Stimulated activated CD8-positive, alpha-beta memory T cell treated with anti-CD3 and anti-CD28 coated beads, Interleukin-4, amount 100 ng/mL, for 48 hours (primary cell): ENCODE results near the gene TTC9B.
A peak's percentile ranks its signal among the peaks of the same experiment; 100 is the strongest.
"Not testable (repeated sequence)": the region's sequence is repeated elsewhere in the genome, so short reads cannot be mapped to it uniquely, and the experiment has no call there.

ENCODE experiments used
- DNase-seq: peaks from one replicate; pipeline ENCODE4 v3.0.0-alpha.2; 2020

Gene TTC9B

GRCh38 chr19:40213251-40213829 lies 4.8 kb downstream of the TTC9B start:
- DNase-seq = no peak

- no peak for DNase-seq
Observed at GRCh38 chr19:40210889-40211288, 7.3 kb downstream of the TTC9B start.

- DNase-seq = no peak
Observed at GRCh38 chr19:40208602-40209001, 9.6 kb downstream of the TTC9B start.

- no peak for DNase-seq
Observed at GRCh38 chr19:40205760-40206159, 12.4 kb downstream of the TTC9B start.

- no peak for DNase-seq
Observed at GRCh38 chr19:40204381-40204780, 13.8 kb downstream of the TTC9B start.

GRCh38 chr19:40200341-40201099 lies 17.7 kb downstream of the TTC9B start:
- no peak for DNase-seq

GRCh38 chr19:40198272-40198990 lies 19.8 kb downstream of the TTC9B start:
- no peak for DNase-seq

GRCh38 chr19:40193587-40193849 lies 24.7 kb downstream of the TTC9B start:
- no peak for DNase-seq

DNA sequence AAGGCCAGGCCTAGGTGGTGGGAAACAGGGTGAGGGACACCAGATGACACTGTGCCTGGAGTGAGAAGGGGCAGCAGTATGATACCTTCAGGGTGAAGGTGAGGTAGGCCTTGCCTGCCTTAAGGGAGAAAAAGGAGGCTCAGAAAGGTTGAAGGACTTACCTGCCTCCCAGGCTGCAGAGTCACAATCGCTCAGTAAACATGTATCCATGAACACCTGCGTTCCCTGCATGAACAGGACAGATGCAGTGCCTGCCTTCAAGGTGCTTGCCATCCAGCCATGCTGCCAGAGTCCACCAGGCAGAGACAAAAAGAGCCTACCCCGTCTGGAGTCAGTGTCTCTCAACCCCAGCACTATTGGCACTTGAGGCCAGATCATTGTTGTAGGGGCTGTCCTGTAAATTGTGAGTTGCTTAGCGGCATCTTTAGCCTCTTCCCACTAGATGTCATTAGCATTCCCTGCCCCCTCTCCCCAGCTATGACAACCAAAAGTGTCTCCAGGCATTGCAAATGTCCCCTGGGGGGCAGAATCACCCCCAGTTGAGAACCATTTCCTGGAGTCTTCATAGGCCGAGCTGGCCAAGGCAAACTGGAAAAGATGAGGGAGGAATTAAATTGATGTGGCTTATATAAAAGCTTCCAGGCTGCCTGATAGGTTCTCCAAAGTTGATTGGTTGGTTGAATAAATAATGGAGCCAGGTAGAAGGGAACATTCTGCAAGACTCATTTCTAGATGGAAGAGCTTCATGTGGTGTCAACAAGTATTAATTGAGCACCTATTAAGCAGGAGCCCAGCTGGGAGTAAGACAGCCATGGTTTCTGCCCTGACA lies 25.2 kb downstream of the TTC9B start:
- DNase-seq = no peak

- peak; percentile 46 for DNase-seq
Observed at GRCh38 chr19:40191836-40192646, 26.1 kb downstream of the TTC9B start.

GRCh38 chr19:40190891-40191835 lies 27.0 kb downstream of the TTC9B start, which contains the start of gene MAP3K10:
Gene MAP3K10 (plus strand): TSS chr19:40191426. CDS start chr19:40192032, 606 bp downstream.
- DNase-seq = peak; percentile 87

DNA sequence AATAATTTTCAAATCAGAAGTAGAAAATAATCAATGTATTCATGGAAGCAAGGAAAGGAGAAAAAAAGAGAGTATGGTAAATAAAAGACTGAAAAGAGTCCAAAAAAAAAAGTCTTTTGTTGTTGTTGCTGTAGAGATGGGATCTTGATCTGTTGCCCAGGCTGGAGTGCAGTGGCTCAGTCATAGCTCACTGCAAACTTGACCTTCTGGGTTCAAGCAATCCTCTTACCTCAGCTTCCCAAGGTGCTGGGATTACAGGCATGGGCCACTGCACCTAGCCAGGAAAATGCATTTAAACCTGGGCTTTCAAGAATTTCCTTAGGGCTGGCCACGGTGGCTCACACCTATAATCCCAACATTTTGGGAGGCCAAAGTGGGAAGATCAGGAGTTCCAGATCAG lies 33.9 kb downstream of the TTC9B start:
- no peak for DNase-seq

DNA sequence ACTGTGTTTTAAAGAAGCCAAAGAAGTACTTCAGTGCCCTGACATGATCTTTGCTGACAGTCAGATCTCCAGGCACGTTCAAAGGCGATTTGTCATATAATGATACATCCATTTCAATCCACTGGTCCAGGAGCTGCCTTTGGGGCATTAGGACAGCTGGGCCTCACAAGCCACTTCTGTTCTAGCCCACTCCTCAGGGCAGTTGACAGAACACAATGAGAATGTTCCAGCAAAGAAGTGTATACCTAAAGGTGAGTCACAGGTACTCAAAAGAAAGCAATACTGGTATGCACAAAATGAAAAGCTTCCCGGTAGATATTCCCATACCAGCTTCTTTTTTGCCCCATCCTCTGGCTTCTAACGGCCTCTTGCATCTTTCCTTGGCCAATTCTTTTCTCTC lies 39.4 kb downstream of the TTC9B start:
- DNase-seq = no peak

GRCh38 chr19:40177286-40178070 lies 40.7 kb downstream of the TTC9B start:
- DNase-seq = no peak

- no peak for DNase-seq
Observed at GRCh38 chr19:40175820-40176219, 42.4 kb downstream of the TTC9B start.

- DNase-seq = no peak
Observed at GRCh38 chr19:40174092-40174491, 44.1 kb downstream of the TTC9B start.

DNA sequence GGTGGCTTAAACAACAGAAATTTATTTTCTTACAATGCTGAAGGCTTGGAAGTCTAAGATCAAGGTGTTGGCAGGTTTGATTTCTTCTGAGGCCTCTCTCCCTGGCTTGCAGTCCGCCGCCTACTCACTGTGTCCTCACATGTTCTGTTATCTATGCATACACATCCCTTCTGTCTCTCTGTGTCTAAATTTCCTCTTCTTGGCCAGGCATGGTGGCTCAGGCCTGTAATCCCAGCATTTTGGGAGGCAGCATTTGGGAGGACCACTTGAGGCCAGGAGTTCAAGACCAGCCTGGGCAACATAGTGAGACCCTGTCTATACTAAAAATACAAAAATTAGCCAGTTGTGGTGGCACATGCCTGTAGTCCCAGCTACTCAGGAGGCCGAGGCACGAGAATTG lies 46.9 kb downstream of the TTC9B start:
- DNase-seq = not testable (repeated sequence)

GRCh38 chr19:40170303-40170989 lies 47.7 kb downstream of the TTC9B start:
- not testable (repeated sequence) for DNase-seq

GRCh38 chr19:40169482-40170302 lies 48.5 kb downstream of the TTC9B start:
- not testable (repeated sequence) for DNase-seq
